SK-N-MC (cell line): ENCODE results near the gene SLC35G6.
"Not testable (repeated sequence)": the region's sequence is repeated elsewhere in the genome, so short reads cannot be mapped to it uniquely, and the experiment has no call there.

Experiments
- DNase-seq: peaks from one replicate; pipeline ENCODE4 v3.0.0-alpha.2; 2011; ENCODE audit warnings: low read depth, low spot score
- H3K27ac ChIP-seq: fragments of 200-600 bp; sonication (generic); 2 replicates; pipeline ENCODE4 v1.5.1; 2016; ENCODE audit warnings: mixed run types
- H3K36me3 ChIP-seq: fragments of 200-600 bp; sonication (generic); 2 replicates; pipeline ENCODE4 v1.6.1; 2017; ENCODE audit warnings: antibody characterized with exemption, low read length, mixed read lengths; ENCODE audit not compliant: insufficient read depth
- H3K4me3 ChIP-seq: fragments of 200-600 bp; sonication (generic); 2 replicates; pipeline ENCODE4 v1.5.1; 2016
- H3K9ac ChIP-seq: fragments of 200-600 bp; sonication (generic); 2 replicates; pipeline ENCODE4 v1.8.0; 2017; ENCODE audit warnings: mixed run types, mixed read lengths; ENCODE audit not compliant: insufficient read length
- H3K9me3 ChIP-seq: fragments of 200-600 bp; sonication (generic); 2 replicates; pipeline ENCODE4 v1.6.1; 2017; ENCODE audit warnings: low read depth, mild to moderate bottlenecking, antibody characterized with exemption, low read length, moderate library complexity, mixed read lengths
- EZH2 ChIP-seq: fragments of 200-600 bp; sonication (generic); IDR thresholded peaks from one replicate; pipeline ENCODE4 v1.6.1; 2017; ENCODE audit warnings: antibody characterized with exemption
- FOXP2 ChIP-seq: optimal IDR thresholded peaks from 2 replicates; pipeline ENCODE3; 2011; ENCODE audit warnings: mild to moderate bottlenecking, moderate library complexity; ENCODE audit not compliant: insufficient read depth; ENCODE audit errors: extremely low read length, control extremely low read depth
- POLR2AphosphoS5 ChIP-seq: IDR thresholded peaks from 2 replicates; pipeline ENCODE4 v1.6.1; 2012; ENCODE audit warnings: mild to moderate bottlenecking, low read depth, low read length, borderline replicate concordance

Gene SLC35G6

GRCh38 chr17:7479213-7480088 is 1.8 kb upstream of the SLC35G6 start, which contains the start of gene ZBTB4:
Gene ZBTB4, minus strand, starts transcription at chr17:7479631. Its CDS starts 12,830 bp downstream, at chr17:7466801.
- TF ChIP-seq POLR2AphosphoS5 (no peak; the same call in 1 of the 2 replicates), FOXP2 (no peak), EZH2 (no peak)
- H3K4me3 ChIP-seq: peak within 1 kb of the TSS; percentile 93
- no peaks in the 10 kb centered on the region for H3K9me3 ChIP-seq
- DNase-seq: no peak
- H3K9ac ChIP-seq: peak within 1 kb of the TSS; percentile 87
- H3K27ac ChIP-seq: peak within 1 kb of the TSS; percentile 79
- no peaks in the 10 kb centered on the region for H3K36me3 ChIP-seq

- peak overlapping the region; percentile 77 for H3K27ac ChIP-seq
- H3K9me3 ChIP-seq: no peaks in the 10 kb centered on the region
- no peak for TF ChIP-seq FOXP2
- TF ChIP-seq EZH2: no peak
- TF ChIP-seq POLR2AphosphoS5: no peak
- no peak for DNase-seq
- H3K36me3 ChIP-seq: no peaks in the 10 kb centered on the region
- peak overlapping the region; percentile 93 for H3K4me3 ChIP-seq
- H3K9ac ChIP-seq: peak overlapping the region; percentile 86
Observed at GRCh38 chr17:7480089-7480384, 1.2 kb upstream of the SLC35G6 start.

- H3K4me3 ChIP-seq, H3K9ac ChIP-seq, H3K36me3 ChIP-seq, DNase-seq, H3K9me3 ChIP-seq: not testable (repeated sequence)
- peak overlapping the region; percentile 57 for H3K27ac ChIP-seq
Observed at GRCh38 chr17:7481842-7482741, 846 bp downstream of the SLC35G6 start.

GRCh38 chr17:7482742-7483088 is 1.5 kb downstream of the SLC35G6 start:
- not testable (repeated sequence) for H3K9me3 ChIP-seq, DNase-seq
- peak overlapping the region; percentile 100 for H3K4me3 ChIP-seq
- H3K36me3 ChIP-seq: peaks cover 11% of the 10 kb centered on the region
- H3K9ac ChIP-seq: peak overlapping the region; percentile 100
- H3K27ac ChIP-seq: peak overlapping the region; percentile 99

- peak overlapping the region; percentile 100 for H3K9ac ChIP-seq
- H3K27ac ChIP-seq: peak overlapping the region; percentile 99
- H3K9me3 ChIP-seq: no peaks in the 10 kb centered on the region
- TF ChIP-seq POLR2AphosphoS5 (no peak), EZH2 (no peak), FOXP2 (no peak)
- DNase-seq: peak; percentile 62
- peak overlapping the region; percentile 100 for H3K4me3 ChIP-seq
- peaks cover 11% of the 10 kb centered on the region for H3K36me3 ChIP-seq
Observed at GRCh38 chr17:7483255-7484066, 2.2 kb downstream of the SLC35G6 start.

- Histone ChIP-seq H3K4me3 (peak within 1 kb of the TSS; percentile 100), H3K9ac (peak within 1 kb of the TSS; percentile 100), H3K9me3 (no peaks in the 10 kb centered on the region), H3K36me3 (peaks cover 17% of the 10 kb centered on the region), H3K27ac (peak within 1 kb of the TSS; percentile 99)
- peak; percentile 58 for DNase-seq
- TF ChIP-seq POLR2AphosphoS5: peak; percentile 99
- no peak for TF ChIP-seq FOXP2
Observed at GRCh38 chr17:7484067-7484918, 3.0 kb downstream of the SLC35G6 start, which contains the start of gene POLR2A. Gene POLR2A, plus strand, starts transcription at chr17:7484366.

- H3K4me3 ChIP-seq: peak overlapping the region; percentile 100
- H3K9ac ChIP-seq: peak overlapping the region; percentile 100
- no peak for DNase-seq
- TF ChIP-seq POLR2AphosphoS5 (no peak), EZH2 (no peak), FOXP2 (no peak)
- no peaks in the 10 kb centered on the region for H3K9me3 ChIP-seq
- H3K36me3 ChIP-seq: peaks cover 21% of the 10 kb centered on the region
- H3K27ac ChIP-seq: peak overlapping the region; percentile 20; the same call in 1 of the 2 replicates
Observed at GRCh38 chr17:7484919-7485377, 3.7 kb downstream of the SLC35G6 start.
